Ishikawa (cell line): ENCODE measurements around the gene FMN2.

Source experiments
- CEBPB ChIP-seq: IDR thresholded peaks from 2 replicates; pipeline ENCODE4 v1.6.1; 2012
- CREB1 ChIP-seq: IDR thresholded peaks from 2 replicates; pipeline ENCODE4 v1.6.1; 2012; ENCODE audit warnings: low read depth
- EGR1 ChIP-seq: IDR thresholded peaks from 2 replicates; pipeline ENCODE4 v1.6.1; 2012
- EP300 ChIP-seq: IDR thresholded peaks from 2 replicates; pipeline ENCODE4 v1.6.1; 2012; ENCODE audit warnings: borderline replicate concordance
- FOXM1 ChIP-seq: IDR thresholded peaks from 2 replicates; pipeline ENCODE4 v1.6.1; 2012; ENCODE audit warnings: low read depth, borderline replicate concordance
- NFIC ChIP-seq: IDR thresholded peaks from 2 replicates; pipeline ENCODE4 v1.6.1; 2012
- RAD21 ChIP-seq: IDR thresholded peaks from 2 replicates; pipeline ENCODE4 v1.6.1; 2012; ENCODE audit warnings: low read depth
- TAF1 ChIP-seq: IDR thresholded peaks from 2 replicates; pipeline ENCODE4 v1.6.1; 2012; ENCODE audit warnings: low read depth, mild to moderate bottlenecking
- TCF12 ChIP-seq: IDR thresholded peaks from 2 replicates; pipeline ENCODE4 v1.6.1; 2012; ENCODE audit warnings: low read depth
- TEAD4 ChIP-seq: IDR thresholded peaks from 2 replicates; pipeline ENCODE4 v1.6.1; 2012
- YY1 ChIP-seq: IDR thresholded peaks from 2 replicates; pipeline ENCODE4 v1.6.1; 2012; ENCODE audit warnings: low read depth
- ZBTB7A ChIP-seq: IDR thresholded peaks from 2 replicates; pipeline ENCODE4 v1.6.1; 2012; ENCODE audit warnings: low read depth
- TF ChIP-seq, protein P1 (sequence below): IDR thresholded peaks from 2 replicates; pipeline ENCODE4 v1.6.1; 2012
- TF ChIP-seq, protein P2 (sequence below): IDR thresholded peaks from 2 replicates; pipeline ENCODE4 v1.6.1; 2012
- TF ChIP-seq, protein P3 (sequence below): IDR thresholded peaks from 2 replicates; pipeline ENCODE4 v1.6.1; 2012; ENCODE audit warnings: low read depth, mild to moderate bottlenecking

FMN2 gene

DNA sequence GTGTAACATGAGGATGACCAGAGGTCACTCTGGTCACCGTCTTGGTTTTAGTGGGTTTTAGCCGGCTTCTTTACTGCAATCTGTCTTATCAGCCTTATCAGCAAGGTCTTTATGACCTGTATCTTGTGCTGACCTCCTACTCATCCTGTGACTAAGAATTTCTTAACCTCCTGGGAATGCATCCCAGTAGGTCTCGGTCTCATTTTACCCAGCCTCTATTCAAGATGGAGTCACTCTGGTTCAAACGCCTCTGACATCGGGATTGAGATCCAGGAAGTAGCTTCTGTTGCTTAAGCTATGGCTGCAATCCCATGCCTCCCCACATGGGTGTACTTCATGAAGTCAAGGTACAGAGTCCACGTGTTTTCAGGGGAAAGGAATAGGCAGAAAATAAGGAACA lies 19.9 kb downstream of the FMN2 start:
- no peak for TF ChIP-seq EP300
- TF ChIP-seq, protein P1, sequence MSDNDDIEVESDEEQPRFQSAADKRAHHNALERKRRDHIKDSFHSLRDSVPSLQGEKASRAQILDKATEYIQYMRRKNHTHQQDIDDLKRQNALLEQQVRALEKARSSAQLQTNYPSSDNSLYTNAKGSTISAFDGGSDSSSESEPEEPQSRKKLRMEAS: no peak
- no peak for TF ChIP-seq RAD21
- TF ChIP-seq, protein P2, sequence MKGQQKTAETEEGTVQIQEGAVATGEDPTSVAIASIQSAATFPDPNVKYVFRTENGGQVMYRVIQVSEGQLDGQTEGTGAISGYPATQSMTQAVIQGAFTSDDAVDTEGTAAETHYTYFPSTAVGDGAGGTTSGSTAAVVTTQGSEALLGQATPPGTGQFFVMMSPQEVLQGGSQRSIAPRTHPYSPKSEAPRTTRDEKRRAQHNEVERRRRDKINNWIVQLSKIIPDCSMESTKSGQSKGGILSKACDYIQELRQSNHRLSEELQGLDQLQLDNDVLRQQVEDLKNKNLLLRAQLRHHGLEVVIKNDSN: no peak
- no peak for TF ChIP-seq TEAD4
- TF ChIP-seq, protein P3, sequence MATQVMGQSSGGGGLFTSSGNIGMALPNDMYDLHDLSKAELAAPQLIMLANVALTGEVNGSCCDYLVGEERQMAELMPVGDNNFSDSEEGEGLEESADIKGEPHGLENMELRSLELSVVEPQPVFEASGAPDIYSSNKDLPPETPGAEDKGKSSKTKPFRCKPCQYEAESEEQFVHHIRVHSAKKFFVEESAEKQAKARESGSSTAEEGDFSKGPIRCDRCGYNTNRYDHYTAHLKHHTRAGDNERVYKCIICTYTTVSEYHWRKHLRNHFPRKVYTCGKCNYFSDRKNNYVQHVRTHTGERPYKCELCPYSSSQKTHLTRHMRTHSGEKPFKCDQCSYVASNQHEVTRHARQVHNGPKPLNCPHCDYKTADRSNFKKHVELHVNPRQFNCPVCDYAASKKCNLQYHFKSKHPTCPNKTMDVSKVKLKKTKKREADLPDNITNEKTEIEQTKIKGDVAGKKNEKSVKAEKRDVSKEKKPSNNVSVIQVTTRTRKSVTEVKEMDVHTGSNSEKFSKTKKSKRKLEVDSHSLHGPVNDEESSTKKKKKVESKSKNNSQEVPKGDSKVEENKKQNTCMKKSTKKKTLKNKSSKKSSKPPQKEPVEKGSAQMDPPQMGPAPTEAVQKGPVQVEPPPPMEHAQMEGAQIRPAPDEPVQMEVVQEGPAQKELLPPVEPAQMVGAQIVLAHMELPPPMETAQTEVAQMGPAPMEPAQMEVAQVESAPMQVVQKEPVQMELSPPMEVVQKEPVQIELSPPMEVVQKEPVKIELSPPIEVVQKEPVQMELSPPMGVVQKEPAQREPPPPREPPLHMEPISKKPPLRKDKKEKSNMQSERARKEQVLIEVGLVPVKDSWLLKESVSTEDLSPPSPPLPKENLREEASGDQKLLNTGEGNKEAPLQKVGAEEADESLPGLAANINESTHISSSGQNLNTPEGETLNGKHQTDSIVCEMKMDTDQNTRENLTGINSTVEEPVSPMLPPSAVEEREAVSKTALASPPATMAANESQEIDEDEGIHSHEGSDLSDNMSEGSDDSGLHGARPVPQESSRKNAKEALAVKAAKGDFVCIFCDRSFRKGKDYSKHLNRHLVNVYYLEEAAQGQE: no peak
- TF ChIP-seq FOXM1: no peak
- no peak for TF ChIP-seq TCF12
- no peak for TF ChIP-seq CEBPB
- TF ChIP-seq TAF1: no peak

DNA sequence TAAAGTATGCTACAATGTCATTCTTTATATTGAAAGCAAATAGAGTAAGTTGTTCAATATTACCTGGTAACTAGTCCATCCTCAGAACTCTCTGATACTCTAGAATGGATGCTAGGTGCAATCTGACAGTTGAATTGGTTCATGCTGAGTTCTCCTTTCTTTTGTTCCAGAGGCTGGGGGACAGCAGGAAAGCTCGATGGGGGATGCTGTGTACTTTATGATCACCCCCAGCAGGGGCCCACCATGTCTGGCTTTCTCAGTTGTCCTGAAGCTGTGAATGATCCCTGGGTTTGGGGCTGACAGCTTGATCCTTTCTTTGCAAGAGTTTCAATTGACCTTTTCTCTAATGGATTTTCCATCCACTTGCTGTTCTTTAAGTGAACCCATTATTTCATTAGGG lies 22.5 kb downstream of the FMN2 start:
- no peak for TF ChIP-seq ZBTB7A
- TF ChIP-seq, protein P2: no peak
- TF ChIP-seq NFIC: no peak
- TF ChIP-seq EGR1: no peak
- no peak for TF ChIP-seq YY1
- no peak for TF ChIP-seq TEAD4
- TF ChIP-seq, protein P3: no peak
- no peak for TF ChIP-seq TCF12

DNA sequence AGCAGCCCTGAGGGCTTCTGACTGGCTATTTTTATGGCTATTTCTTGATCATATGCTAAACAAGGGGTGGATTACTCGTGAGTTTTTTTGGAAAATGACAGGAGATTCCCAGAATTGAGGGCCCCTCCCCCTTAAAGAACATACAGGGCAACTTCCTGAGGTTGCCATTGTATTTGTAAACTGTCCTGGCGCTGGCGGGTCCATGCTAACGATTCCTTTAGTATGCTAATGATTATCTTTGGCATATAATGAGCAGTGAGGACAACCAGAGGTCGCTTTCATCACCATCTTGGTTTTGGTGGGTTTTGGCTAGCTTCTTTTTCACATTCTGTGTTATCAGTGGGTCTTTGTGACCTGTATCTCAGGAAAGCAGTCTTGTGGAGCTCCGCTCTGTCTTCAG lies 24.1 kb downstream of the FMN2 start:
- TF ChIP-seq TEAD4 (no peak), FOXM1 (no peak), TCF12 (no peak), EGR1 (no peak), EP300 (no peak), NFIC (no peak)
- TF ChIP-seq, protein P1: no peak
- TF ChIP-seq, protein P2: no peak
- TF ChIP-seq, protein P3: no peak

DNA sequence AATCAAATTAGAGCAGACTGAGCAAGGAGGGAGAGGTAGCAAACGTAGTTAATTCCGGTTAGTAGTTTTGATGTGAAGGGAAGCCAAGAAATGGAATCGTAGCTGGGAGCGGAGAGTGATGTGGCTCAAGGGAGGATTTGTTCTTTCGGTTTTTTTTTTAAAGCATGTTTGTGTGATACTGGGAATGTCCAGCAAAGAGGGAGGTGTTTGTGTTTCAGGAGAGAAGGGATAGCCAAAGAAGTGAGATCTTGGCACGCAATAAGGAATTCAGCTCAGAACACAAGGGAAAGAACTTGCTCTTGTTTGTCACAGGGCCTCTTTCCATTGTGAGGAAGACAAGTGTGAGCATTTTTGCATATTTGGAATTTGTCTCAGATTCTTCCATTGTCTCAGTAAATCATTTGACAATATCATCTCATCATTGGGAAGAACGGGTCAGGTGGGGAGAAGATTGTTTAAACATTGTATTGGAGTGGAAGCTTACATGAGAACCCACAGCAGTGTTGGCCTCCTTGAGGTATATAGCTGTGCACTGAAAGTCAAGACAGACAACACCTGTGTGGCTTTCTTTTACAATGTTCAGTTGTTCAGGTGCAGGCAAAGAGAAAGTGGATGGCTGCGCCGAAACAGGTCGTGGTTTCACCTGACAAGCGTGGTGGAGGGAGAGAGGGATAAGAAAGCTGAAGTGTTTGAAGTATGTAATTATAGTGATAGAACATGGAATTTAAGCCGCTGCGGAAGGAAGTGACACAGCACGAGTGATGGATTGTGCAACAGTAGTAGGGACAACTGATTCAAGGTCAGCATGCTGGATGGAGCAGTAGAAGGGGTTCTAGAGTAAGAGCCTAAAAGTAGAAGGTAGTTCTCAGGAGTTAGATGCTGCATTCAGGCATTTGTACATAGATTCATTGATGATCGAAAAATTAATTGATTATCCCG lies 25.4 kb downstream of the FMN2 start:
- TF ChIP-seq YY1: no peak
- TF ChIP-seq EP300: no peak
- TF ChIP-seq RAD21: no peak

DNA sequence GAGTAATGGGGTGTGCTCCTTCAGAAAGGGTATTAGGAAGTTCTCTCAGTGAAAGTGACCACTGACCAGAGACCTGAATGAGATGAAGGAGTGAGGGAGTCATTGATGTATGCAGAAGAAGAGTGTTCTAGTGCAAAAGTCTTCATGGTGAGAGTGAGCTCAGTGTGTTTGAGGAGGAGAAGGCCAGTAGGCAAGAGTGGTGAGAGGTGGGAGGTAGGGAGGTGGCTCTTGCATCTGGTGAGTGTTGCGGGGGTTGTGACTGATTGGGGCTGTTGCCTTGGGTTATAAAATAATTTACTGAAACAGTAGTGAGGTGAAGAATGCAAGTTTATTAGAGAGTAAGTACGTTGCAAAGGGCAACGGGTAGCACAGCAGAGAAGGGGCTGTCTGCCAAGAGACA lies 26.2 kb downstream of the FMN2 start:
- no peak for TF ChIP-seq YY1
- TF ChIP-seq ZBTB7A: no peak
- TF ChIP-seq FOXM1: no peak
- TF ChIP-seq TEAD4: no peak
- TF ChIP-seq EGR1: no peak
- TF ChIP-seq NFIC: no peak
- TF ChIP-seq RAD21: no peak
- TF ChIP-seq TAF1: no peak
- TF ChIP-seq, protein P2: no peak
- TF ChIP-seq, protein P3: no peak
- TF ChIP-seq TCF12: no peak
- TF ChIP-seq CREB1: no peak
- TF ChIP-seq, protein P1: no peak
- no peak for TF ChIP-seq CEBPB
- TF ChIP-seq EP300: no peak
